HG02840 (cell line): ENCODE data around the gene FTO.

ENCODE experiments used
- ATAC-seq: cut with Tn5 transposase; IDR thresholded peaks from one replicate; pipeline ENCODE4 v1.9.1; 2021; ENCODE audit warnings: mild to moderate bottlenecking, moderate library complexity, moderate number of reproducible peaks; ENCODE audit not compliant: unreplicated experiment, low FRiP score

Gene FTO

DNA sequence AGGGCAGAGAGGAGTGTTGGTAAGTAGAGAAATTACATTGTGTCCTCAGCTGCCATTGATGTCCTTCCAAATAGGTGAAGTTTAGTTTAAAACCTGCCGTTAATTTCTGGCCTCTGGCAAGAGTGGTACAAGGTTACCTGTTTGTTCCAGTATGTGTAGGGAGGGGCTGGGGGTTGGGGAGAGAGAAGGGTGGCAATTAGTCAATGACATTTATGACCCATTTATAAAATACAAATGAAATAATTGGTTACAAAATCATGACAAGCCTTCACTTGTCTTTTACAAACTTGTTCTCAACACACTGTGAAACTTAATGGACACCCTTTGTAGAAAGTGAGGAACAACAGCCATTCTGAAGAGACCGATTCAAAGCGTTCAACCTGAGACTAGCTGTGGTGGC is 281.0 kb downstream of the FTO start:
- no peak for ATAC-seq

DNA sequence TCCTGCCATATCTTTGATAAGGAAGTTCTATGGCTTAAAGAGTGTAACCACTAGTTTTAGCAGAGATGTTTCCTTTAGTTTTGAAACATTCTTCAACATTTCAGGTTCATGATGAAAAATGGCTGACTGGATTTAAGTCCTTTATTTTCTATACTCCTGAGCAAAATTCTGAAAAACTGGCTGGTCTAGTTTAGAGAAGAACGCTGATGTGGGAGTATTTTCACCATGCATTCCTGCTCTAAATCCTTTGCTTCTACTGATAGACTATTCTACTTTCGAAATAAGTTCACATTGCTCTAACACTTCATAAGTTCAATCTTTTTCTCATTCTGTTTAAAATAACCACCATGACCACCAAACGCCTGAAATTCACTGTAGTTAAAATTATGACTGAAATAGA is 281.9 kb downstream of the FTO start:
- no peak for ATAC-seq

DNA sequence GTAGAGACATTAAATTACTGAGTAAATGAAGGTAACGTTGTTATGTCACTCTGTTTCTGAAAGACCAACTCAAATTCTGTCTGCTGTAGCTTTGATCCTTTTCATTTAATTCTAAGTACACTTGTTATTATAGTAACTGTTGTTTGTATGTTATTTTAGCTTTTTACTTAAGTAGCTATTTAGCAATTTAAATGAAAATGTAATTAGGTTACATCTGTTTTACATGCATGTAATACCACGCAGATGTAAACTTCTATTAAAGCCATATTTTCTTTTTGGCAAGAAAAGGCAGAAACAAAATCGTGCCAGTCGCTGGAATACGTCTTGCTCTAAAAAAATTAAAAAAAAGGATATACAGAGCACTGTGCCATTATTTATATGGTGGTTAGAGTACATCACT is 282.8 kb downstream of the FTO start:
- no peak for ATAC-seq

DNA sequence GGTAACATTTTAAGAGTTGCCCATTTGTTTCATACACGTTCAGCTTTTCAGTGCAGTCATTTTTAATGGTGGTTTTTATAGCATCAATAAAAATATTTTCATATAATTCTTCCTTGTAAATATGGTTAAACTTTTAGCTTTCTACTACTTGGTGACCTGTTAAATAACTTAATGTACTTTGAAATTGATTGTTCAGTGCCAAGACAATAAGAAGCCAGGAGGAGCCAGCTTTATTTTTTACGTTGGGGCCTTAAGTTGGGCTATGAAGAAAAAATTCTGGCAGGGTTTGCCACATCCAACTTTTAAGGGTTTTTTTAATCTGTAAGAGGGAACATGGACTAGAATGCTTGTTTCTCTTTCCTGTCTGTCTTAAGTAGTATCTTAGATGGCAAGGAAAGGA is 284.2 kb downstream of the FTO start:
- ATAC-seq: no peak

DNA sequence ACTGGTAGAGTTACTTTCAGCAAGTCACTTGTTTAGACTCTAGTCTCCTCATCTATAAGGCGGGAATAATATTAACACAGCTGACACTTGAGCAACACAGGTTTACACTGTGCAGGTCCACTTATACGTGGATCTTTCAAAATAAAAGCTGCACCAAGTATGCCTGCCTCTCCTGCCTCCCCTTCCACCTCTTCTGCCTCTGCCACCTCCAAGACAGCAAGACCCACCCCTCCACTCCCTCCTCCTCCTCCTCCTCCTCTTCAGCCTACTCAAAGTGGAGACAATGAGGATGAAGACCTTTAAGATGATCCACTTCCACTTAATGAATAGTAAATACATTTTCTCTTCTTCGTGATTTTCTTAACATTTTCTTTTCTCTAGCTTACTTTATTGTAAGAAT is 285.6 kb downstream of the FTO start:
- ATAC-seq: no peak

DNA sequence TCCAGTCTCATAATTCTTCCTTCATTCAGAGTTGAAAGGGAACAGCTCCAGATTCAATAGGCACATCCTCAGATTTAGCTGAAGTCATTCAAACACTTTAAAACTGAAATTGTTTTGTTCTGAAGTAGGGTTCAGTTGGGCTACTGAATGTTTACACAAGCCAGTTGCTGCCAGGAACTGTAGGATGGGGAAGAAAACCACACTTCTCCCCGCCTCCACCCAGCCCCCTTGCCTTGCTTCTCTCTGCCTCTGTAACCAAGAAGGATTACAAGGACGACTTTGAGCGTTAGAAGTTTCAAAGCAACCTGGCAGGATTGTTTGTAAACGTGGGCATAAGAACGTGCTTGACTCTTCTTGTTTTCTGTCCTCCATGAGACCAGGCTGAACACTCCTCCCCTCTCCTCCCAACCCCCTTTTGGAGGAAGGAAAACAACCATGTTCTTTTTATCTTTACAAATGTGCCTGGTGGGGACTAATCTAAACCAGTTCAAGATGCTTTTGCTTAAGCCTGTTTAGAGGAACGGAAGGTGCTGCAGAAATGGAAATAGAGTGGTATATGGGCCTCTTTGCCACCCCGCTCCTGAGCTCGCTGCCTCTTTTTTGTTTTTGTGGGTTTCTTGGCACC is 287.9 kb downstream of the FTO start:
- ATAC-seq: no peak

DNA sequence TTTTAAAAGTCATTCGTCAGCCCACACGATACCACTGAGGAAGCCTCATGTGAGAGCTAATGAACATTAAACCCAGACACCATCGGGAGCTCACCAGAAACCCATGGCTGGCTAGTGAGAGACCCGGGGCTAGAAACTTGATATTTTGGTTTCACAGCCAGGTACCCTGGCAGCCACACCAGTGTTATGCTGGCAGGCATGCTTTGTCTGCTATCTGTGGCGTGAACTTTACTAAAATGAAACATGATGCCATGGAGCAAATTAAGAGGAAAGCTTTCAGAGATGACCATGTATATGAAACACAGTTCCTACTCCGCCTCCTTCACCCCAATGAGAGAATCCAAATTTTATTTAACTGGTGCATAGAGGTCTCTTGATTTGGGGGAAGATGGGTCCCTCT is 291.4 kb downstream of the FTO start:
- ATAC-seq: no peak

DNA sequence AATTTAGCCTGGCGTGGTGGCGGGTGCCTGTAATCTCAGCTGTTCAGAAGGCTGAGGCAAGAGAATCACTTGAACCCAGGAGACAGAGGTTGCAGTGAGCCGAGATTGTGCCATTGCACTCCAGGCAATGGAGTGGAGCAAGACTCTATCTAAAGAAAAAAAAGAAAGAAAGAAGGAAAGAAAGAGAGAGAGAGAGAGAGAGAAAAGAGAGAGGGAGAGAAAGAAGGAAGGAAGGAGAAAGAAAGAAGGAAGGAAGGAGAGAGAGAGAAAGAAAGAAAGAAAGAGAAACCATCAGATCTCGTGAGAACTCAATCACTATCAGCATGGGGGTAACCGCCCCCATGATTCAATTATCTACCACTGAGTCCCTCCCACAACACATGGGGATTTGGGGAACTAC is 293.0 kb downstream of the FTO start:
- ATAC-seq: no peak

DNA sequence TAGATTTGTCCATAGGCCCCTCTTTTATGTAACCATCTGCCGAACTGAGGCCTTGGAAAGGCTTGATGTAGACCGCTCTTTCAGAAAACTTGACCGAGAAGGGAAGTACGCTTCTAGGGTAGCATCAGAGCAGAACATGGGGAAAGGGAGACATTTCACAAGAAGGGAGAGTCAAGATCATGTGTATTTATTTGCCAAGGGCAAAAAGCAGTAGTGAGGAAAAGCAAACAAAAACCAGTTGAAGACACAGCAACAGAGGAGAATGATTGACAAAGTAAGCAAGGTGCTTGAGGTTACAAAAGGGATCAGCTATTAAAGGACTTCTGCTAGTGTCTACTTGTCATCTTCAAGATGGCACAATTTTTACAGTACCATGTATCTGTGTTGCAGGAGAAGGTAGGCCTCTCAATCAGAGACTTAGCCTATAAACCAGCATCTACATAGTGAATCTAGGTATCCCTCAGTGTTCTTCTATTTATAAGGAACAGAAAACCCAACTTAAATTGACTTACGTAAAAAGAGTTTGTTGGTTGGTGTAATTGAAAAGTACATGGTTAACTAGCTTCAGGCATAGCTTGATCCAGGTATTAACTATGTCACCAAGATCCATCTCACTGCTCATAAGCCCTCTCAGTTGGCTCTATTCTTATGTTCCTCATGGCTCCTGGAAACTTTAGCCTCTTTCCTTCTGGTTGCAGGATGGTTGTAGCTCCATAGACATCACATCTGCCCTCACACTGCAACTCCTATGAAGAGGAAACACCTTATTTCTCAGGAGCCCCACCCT is 294.3 kb downstream of the FTO start:
- ATAC-seq: no peak

DNA sequence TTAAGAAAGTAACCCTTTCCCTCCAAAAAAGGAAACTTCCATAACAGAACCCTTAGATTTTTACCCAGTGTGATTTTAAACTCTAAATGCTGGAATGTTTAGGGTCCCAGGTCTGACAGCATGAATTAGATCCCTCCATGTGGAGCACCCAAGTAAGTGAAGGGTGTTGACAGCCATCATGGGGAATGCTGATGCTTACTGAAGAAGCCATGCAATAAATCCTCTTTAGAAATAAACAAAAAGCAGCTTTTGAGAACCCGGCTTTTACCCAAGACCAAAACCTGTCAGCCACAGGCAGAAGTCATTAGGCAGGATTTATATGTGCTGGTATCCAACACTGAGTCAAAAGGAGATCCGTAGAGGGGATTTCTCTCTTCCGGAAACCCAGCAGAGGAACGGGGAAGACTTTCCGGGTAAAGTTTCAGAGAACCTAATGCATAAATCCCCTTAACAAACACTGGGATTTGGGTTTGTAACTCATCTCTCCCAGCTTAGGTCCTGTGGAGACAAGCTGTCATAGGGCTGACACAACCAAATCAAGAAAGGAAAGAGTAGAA is 295.1 kb downstream of the FTO start:
- ATAC-seq: no peak

DNA sequence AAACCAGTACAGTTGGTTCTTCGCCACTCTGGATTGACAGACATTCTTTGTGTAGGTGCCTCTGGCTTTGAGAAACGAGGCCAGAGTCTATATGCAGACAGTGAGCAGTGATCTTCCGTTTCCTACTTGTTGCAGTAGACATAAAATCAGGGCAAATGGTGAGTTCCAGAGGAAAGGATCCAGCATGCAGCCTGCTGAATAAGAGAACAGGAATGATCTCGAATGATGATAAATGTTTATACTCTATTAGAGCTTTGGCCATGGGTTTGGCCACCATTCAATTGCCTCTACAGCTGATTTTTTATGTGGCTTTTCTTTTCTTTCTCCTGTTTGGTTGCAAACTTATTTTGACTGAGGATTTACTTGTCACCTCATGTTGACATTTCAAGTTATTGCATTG is 295.9 kb downstream of the FTO start:
- no peak for ATAC-seq

DNA sequence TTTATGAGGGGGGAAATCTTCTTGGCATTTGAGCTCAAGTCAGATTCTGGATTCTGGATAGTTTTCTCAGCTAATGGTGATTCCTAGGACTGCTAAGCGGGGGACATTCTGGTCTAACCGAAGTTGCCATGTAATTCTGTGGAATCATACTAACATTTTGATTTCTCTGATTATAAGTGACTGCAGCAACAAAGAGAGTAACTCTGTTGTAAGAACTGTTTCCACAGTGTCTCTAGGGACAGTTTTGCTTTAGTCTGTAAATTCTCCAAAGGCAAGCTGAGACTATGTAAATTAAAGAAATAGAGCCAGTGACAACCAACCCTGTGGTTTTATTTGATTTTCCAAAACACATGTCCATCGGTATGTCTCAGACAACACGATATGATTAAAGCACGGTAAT is 296.4 kb downstream of the FTO start:
- ATAC-seq: no peak

DNA sequence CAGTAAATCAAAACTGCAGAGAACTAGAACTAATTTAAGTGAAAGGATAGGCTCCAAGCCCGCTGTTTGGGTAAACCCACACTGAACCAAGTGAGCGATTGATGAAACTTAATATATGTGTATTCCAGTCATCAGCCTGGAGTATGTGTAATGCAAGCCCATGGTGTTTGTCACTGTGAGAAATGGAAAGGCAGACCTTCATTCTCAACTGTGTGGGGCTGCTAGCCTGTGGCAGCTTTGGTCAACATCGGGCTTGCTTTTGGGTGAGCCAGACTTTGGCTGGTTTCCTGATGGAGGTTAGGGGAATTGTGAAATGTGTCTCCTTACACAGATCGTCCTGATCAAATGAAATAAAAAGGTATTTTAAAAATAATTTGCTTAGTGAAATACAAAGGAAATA is 302.7 kb downstream of the FTO start:
- ATAC-seq: no peak

DNA sequence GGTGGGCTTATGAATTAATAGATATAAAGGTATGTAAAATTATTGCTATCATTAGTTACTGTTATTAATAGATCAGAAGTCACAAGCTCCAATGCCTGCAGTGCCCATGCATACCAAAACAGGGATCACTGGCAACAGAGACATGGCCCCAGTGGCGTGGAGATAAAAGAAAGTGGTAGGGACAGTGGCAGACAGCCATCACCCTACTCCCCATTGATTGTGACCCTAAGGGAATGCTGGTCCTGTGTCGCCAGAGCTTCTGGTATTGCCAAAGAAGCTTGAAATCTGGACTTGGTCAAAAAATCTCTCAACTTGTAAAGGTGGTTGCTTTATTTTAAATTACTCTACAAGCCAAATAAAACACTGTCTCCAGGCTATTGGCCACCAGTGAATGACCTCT is 303.5 kb downstream of the FTO start:
- no peak for ATAC-seq

DNA sequence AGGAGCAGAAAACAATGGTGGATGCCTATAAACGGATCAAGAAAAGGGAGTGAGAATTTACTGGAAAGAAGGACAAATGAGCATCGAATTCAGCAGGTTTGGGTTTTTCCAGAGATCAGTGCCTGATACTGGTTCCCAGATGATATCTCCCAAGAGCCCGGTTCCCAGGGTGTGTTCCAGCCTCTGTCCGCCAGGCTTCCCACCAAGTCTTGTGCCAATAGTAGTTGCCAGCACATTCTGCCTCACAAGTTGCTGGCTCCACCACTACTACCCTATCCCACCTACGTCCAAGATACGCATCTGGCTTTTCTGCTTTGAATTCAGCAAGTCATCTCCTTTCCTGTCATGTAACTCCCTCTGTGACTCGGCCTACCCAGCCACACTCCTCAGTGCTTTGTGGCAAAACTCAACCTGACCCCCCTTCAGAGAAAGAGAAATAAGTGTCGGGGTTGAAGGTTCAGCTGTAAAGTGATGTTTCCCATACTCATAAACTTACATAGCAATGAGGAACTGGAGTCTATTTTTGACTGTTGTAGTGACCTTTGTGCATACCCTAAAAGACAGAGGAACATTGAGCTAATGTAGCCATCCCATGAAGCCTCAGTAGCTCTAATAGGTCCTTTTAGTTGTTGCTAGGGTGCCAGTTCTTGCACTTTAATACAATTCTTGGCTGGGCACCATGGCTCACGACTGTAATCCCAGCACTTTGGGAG is 305.7 kb downstream of the FTO start:
- no peak for ATAC-seq

DNA sequence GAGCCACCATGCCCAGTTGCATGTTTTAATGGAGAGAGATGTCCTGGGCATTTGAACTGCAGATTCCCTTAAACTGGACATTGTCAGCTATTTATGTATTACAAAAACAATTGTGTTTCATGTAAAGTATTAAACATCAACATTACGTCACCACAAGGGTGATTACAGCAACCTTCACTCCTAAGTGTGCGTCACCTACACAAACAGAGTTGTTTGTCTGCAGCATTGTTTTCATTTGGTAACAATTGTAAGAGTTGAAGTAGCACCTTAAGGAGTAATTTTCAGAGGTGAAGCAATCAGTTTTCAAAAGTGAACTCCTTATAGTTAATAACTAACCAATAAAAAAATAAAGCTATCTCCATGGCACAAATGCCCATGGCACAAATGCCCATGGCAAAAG is 311.2 kb downstream of the FTO start:
- ATAC-seq: no peak

DNA sequence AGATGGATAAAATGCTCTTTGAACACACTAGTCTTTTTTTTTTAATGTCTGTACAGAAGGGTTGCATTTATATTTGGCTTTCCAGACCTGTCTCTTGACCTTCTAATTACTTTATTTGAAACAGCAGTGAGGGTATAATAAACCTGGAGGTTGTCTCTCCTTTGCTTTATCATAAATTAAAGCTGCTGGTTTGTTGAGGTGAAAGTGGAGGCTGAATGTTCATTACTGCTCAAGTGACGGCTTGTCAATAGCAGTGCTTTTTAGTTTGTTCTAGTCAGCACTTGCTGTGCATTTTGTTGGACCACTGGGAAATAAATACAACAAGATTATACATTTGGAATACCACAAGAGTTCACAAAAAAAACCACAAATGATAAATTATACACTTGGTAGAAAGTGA is 318.4 kb downstream of the FTO start:
- ATAC-seq: no peak

DNA sequence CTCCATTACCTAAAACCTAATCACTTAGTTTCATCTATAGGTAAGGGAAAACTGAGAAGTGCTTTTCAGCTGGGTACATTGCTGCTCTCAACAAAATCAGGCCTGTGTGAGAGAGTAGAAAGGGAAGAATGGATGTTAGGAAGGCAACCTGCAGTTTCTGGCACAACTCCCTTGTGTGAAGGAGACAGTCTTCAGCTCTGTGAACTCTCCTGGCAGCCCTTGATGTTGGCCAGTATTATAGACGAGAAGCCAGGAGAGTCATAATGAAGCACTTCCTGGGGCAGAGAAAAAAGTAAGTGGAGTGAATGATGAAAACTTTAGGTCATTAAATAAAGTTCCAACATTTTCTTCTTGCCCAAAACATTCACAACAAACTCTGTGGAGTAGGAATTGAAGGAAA is 322.5 kb downstream of the FTO start:
- no peak for ATAC-seq

DNA sequence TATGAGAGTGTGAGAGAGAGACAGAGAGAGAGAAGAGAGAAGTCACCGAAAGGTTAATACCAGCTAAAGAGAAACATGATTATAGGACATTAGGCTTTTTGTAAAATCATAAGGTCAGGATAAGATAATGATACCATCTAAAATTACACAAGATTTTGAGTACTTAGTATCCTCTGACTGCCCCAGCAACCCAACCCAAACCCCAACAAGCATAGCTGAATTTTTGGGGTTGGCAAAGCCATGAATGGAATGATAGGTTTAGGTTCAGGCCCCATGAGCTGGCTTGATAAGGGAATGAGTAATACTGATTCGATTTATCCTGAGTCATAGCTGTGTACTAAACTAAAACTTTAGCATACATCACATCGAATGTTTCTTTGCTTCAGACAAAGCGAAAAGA is 323.1 kb downstream of the FTO start:
- ATAC-seq: no peak

DNA sequence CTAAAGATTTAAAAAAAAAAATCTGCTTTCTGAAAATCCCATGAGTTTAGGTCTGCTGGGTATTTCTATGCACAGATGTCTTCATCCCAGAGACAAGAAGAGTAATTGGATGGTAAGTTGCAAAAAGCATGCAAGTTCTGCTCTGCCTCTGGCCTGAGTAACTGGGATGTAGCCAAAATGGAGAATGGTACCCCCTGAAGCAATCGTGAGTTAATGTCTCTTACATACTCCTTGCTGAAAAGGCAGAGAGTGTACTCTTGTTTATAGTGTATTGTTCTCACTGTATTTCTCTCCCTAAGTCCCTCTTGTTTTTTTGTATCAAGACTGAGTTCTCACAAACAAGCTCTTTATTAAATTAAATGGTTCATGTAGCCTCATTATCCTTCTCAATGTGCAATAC is 323.6 kb downstream of the FTO start:
- no peak for ATAC-seq

DNA sequence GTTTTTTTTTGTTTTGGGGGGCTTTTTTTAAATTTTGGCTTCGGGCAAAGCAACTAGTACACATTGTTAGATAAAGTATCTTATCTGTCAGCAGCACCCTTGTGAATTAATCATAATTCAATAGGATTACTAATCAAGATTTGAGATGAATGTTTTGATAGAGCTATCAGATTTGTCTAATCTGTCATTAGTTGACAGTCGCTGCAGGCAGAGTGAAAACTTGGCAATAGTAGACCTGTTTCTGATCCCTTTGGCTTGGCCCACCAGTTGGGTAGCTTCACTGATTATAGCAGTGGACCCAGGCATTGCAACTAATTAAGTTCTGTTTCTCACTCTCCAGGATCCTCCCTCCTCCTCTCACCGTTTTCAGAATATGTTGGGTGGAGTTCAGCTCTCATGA is 324.0 kb downstream of the FTO start:
- no peak for ATAC-seq

DNA sequence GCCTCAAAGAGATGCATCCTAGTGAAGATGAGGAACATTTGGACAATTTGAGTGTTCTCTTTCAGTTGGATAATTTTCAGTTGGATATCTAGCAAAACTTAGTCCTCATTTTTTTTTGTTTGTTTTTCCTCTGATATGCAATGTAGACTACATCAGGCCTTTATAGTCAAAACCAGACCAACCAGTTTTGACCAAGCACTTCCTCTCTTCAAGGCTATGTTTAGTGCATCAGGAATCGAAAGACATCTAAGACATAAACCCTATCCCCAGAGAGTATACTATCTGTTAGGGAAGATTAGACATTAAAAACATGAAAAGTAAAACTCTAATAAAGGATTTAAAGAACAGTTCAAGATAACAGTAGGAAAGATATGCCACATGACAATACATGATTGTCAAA is 326.5 kb downstream of the FTO start:
- no peak for ATAC-seq
